IPS DF 6.9 (cell line): ENCODE measurements around the gene FUT6.

Experiments used
- DNase-seq: peaks from one replicate; pipeline ENCODE4 v3.0.0-alpha.2; 2013; ENCODE audit warnings: low read depth, low spot score
- H3K27ac ChIP-seq: one replicate; pipeline ENCODE4 v1.5.1; 2013; ENCODE audit warnings: low read length, control low read depth
- H3K27me3 ChIP-seq: 2 replicates; pipeline ENCODE4 v1.6.1; 2013; ENCODE audit warnings: mild to moderate bottlenecking, low read length; ENCODE audit not compliant: control insufficient read depth, insufficient read depth
- H3K36me3 ChIP-seq: 2 replicates; pipeline ENCODE4 v1.6.1; 2013; ENCODE audit warnings: low read length; ENCODE audit not compliant: control insufficient read depth, insufficient read depth
- H3K4me1 ChIP-seq: 2 replicates; pipeline ENCODE4 v1.6.1; 2013; ENCODE audit warnings: low read length; ENCODE audit not compliant: control insufficient read depth, insufficient read depth
- H3K4me3 ChIP-seq: 2 replicates; pipeline ENCODE4 v1.5.1; 2013; ENCODE audit warnings: mild to moderate bottlenecking, low read length
- H3K9me3 ChIP-seq: 2 replicates; pipeline ENCODE4 v1.6.1; 2013; ENCODE audit warnings: low read length, inconsistent platforms; ENCODE audit not compliant: control insufficient read depth, insufficient read depth
- WGBS: extraction: QIAGEN DNeasy Blood & Tissue Kit; methylation state at CpG from one replicate; pipeline ENCODE4 v1.1.7; 2013; ENCODE audit warnings: mixed read lengths, missing lambda C conversion rate; ENCODE audit not compliant: insufficient read length, insufficient coverage; 5-methylcytosine and 5-hydroxymethylcytosine counted together

Gene FUT6

GRCh38 chr19:5826531-5827341, 12.8 kb downstream of the FUT6 start:
- no peaks in the 10 kb centered on the region for H3K36me3 ChIP-seq
- H3K9me3 ChIP-seq = no peaks in the 10 kb centered on the region
- DNase-seq = no peak
- H3K4me3 ChIP-seq = no peak overlapping the region
- no CpG with 5 or more reads among the region's 24 CpGs for WGBS
- no peaks in the 10 kb centered on the region for H3K27me3 ChIP-seq
- peaks cover 5% of the 10 kb centered on the region for H3K4me1 ChIP-seq
- H3K27ac ChIP-seq = no peak overlapping the region

DNA sequence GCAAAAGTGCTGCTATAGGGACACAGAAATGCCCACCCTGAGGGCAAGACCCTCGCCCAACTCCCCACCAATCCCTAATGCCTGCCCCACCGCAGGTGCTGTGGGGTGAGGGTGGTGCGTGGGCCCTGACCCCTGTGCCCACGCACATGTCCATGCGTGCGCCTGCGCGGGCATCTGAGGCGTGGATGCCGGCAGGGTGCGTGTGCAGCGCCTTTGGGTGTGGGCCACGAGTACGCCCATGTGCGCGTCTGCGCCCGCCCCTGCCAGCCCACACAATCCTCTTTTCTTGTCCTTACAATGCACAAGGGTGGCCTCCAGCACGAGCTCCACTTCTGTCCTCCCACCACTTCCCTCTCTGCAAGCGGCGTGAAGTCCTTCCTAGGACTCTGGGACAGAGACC, 14.3 kb downstream of the FUT6 start:
- H3K27ac ChIP-seq = no peak overlapping the region

DNA sequence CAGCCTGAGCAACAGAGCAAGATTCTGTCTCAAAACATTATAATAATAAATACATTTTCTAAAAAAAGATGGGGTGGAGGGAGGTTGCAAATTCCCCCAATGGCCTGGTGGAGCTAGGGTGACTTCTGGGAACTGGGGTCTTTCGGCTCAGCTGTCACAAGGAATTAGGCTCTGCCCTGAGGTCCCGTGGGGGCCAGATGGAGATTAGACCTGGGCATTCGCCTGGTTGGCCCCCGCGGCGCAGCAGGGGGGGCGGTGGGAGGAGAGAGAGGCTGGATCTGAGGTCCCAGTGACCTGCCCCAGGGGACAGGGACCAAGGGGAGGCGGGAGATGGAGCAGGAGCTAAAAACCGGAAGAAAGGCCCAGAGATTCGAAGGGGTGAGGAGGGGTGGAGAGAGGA, 14.8 kb downstream of the FUT6 start:
- Histone ChIP-seq H3K4me3 (no peak overlapping the region), H3K36me3 (no peaks in the 10 kb centered on the region), H3K27ac (no peak overlapping the region), H3K4me1 (peaks cover 5% of the 10 kb centered on the region), H3K9me3 (no peaks in the 10 kb centered on the region), H3K27me3 (no peaks in the 10 kb centered on the region)
- no peak for DNase-seq
- no CpG with 5 or more reads among the region's 10 CpGs for WGBS

More for the DNA sequence above, 14.3 kb downstream of the FUT6 start:
- no peak for DNase-seq
- Histone ChIP-seq H3K4me3 (no peak overlapping the region), H3K4me1 (peaks cover 5% of the 10 kb centered on the region), H3K27me3 (no peaks in the 10 kb centered on the region), H3K36me3 (no peaks in the 10 kb centered on the region), H3K9me3 (no peaks in the 10 kb centered on the region)
- no CpG with 5 or more reads among the region's 21 CpGs for WGBS

DNA sequence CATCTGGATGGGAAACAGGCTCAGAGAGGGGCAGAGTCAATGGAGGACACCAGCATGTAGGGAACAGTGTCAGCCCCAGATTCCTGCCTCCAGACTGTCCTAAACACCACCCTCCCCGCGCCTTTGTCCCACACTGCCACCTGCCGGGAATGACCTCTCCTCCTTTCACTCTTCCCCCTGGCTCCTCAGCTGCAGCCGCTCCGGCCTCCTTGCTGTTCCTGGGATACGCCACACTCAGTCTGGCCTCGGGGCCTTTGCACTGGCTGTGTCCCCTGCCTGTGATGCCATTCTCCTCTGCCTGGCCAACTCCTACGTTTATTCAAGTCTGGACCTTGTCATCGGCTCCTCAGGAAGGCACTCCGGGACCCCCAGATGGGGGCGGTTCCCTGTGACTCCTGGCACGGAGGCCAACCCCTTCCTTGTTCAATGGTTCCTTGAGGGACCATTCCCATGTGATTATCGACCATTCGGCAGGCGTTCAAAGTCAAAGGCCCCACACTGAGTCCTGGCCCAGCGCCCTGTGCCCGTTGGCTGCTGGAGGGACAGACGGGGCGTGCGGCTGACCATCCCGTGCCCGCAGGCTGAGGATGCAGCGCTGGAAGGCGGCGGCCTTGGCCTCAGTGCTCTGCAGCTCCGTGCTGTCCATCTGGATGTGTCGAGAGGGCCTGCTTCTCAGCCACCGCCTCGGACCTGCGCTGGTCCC, 15.8 kb downstream of the FUT6 start:
- Histone ChIP-seq H3K27ac (no peak overlapping the region), H3K4me3 (no peak overlapping the region), H3K9me3 (no peaks in the 10 kb centered on the region), H3K4me1 (peaks cover 5% of the 10 kb centered on the region), H3K36me3 (no peaks in the 10 kb centered on the region), H3K27me3 (no peaks in the 10 kb centered on the region)
- WGBS = no CpG with 5 or more reads among the region's 30 CpGs
- no peak for DNase-seq

- no peak for DNase-seq
- Histone ChIP-seq H3K4me3 (no peak overlapping the region), H3K9me3 (no peaks in the 10 kb centered on the region), H3K4me1 (peaks cover 5% of the 10 kb centered on the region), H3K27ac (no peak overlapping the region), H3K36me3 (no peaks in the 10 kb centered on the region), H3K27me3 (no peaks in the 10 kb centered on the region)
- WGBS = no CpG with 5 or more reads among the region's 30 CpGs
Observed at GRCh38 chr19:5822181-5822844, 17.2 kb downstream of the FUT6 start.

DNA sequence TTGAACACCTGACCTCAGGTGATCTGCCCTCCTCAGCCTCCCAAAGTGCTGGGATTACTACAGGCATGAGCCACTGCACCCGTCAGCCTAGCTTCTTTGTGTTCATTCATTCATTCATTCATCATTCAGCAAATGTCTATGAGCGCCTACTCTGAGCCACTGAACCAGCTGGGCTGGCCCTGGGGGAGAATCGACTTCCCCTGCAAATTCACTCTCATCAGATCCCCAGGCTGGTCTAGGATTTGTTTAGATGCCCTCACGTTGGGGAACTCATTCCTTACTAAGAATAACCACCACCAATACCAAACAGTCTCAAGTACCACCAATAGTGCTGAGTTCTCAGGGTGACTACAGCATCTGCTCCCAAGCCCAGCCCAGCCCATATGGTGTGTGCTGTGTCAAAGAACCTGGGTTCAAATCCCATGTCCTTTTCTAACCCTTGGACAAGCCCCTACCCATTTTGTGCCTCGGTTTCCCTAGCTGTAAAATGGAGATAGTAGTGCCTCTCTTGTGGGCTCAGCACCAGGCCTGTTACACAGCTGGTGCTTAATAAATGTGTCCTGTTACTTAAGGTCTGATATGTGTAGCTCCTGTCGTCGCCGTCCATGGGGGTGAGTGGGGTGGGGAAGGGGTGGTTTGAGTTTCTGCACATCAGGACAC, 17.9 kb downstream of the FUT6 start:
- H3K27ac ChIP-seq = no peak overlapping the region
- no CpG with 5 or more reads among the region's 8 CpGs for WGBS
- peaks cover 3% of the 10 kb centered on the region; the same call in 1 of the 2 replicates for H3K4me1 ChIP-seq
- H3K36me3 ChIP-seq = no peaks in the 10 kb centered on the region
- no peaks in the 10 kb centered on the region for H3K9me3 ChIP-seq
- H3K27me3 ChIP-seq = no peaks in the 10 kb centered on the region
- H3K4me3 ChIP-seq = no peak overlapping the region
- DNase-seq = no peak

DNA sequence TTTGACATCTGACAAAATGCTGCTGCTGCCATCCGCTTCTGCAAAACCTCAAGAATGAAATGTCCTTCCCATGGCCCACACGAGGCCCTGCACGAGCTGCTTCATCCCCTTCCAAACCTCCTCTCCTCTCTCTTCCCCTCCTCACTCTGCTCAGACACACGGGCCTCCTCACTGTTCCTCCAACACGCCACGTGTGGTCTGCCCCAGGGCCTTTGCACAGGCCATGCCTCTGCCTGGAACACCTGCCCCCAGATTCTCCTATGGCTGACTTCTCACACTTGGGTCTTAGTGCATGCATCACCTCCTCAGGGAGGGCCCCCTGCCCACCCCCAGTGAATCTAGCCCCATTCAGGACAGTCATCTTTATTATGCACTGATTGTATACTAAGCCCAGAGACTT, 18.7 kb downstream of the FUT6 start:
- no peak overlapping the region for H3K27ac ChIP-seq
- H3K36me3 ChIP-seq = no peaks in the 10 kb centered on the region
- no peak for DNase-seq
- no peaks in the 10 kb centered on the region for H3K27me3 ChIP-seq
- no peaks in the 10 kb centered on the region for H3K9me3 ChIP-seq
- no peak overlapping the region for H3K4me3 ChIP-seq
- no peaks in the 10 kb centered on the region for H3K4me1 ChIP-seq
- no CpG with 5 or more reads among the region's 6 CpGs for WGBS

GRCh38 chr19:5818594-5818993, 20.9 kb downstream of the FUT6 start:
- WGBS = no CpG with 5 or more reads among the region's 10 CpGs
- Histone ChIP-seq H3K36me3 (no peaks in the 10 kb centered on the region), H3K4me1 (no peaks in the 10 kb centered on the region), H3K4me3 (no peak overlapping the region), H3K27me3 (no peaks in the 10 kb centered on the region), H3K9me3 (no peaks in the 10 kb centered on the region), H3K27ac (no peak overlapping the region)
- no peak for DNase-seq

GRCh38 chr19:5817218-5817617, 22.3 kb downstream of the FUT6 start:
- no CpG with 5 or more reads among the region's 2 CpGs for WGBS
- Histone ChIP-seq H3K36me3 (no peaks in the 10 kb centered on the region), H3K4me1 (no peaks in the 10 kb centered on the region)

DNA sequence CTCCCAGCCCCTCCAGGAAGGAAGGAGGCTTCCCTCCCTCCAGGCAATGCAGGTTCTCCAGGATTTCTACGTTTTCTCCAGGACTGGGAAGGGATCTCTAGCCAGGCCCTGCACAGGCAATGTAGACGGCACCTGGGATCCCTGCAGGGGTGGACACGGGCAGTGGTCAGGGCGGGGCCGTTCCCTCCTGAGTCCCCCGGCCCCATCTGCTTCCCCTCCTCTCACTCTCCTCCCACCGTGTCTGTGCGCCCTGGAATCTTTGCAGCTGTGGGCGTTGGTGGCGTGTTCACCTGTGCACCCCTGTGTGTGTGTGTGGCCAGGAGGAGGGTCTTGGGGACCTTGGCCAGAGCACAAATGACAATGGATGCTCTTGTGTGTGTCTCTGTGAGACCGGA, 24.7 kb downstream of the FUT6 start:
- Histone ChIP-seq H3K9me3 (no peaks in the 10 kb centered on the region), H3K4me1 (no peaks in the 10 kb centered on the region), H3K27me3 (no peaks in the 10 kb centered on the region), H3K36me3 (no peaks in the 10 kb centered on the region), H3K4me3 (no peak overlapping the region), H3K27ac (no peak overlapping the region)
- no CpG with 5 or more reads among the region's 11 CpGs for WGBS
- DNase-seq = no peak

More at GRCh38 chr19:5817218-5817617, 22.3 kb downstream of the FUT6 start:
- no peaks in the 10 kb centered on the region for H3K9me3 ChIP-seq
- DNase-seq = no peak
- H3K4me3 ChIP-seq = no peak overlapping the region
- no peak overlapping the region for H3K27ac ChIP-seq
- no peaks in the 10 kb centered on the region for H3K27me3 ChIP-seq
